ENCODE results near the gene RAB17. TPM values are rescaled to one million over a fixed set of nuclear protein-coding genes. Genes with fewer than 3 reads are reported as not detected.

RAB17 gene
- total RNA-seq, 4 donors from 2014 or later = 37.6 to 88.1 (median 70.1) TPM

GRCh38 chr2:237637429-237638135 is 47.0 kb upstream of the RAB17 start:
- Histone ChIP-seq H3K27me3 (no peaks in the 10 kb centered on the region), H3K9me3 (no peaks in the 10 kb centered on the region), H3K27ac (no peak overlapping the region), H3K36me3 (no peaks in the 10 kb centered on the region), H3K4me3 (replicated peaks in 1 of 3) (no peak overlapping the region), H3K4me1 (peaks cover 0 to 17% of the 10 kb centered on the region in 2 donors)
- DNase-seq = no peak
- TF ChIP-seq POLR2A (IDR thresholded peaks at IDR 0.05) (no peak), CTCF (IDR thresholded peaks at IDR 0.05) (no peak)
- intact Hi-C loops (cut with DNase I) = no loop called here
- WGBS, 2 donors = 80 to 93% methylated on average over 3 of the region's 3 CpGs

- H3K36me3 ChIP-seq = no peaks in the 10 kb centered on the region
- intact Hi-C loops (cut with DNase I) = no loop called here
- no peaks in the 10 kb centered on the region for H3K27me3 ChIP-seq
- H3K27ac ChIP-seq = no peak overlapping the region
- whole genome bisulfite sequencing, 2 donors = 88 to 95% methylated on average over 1 of the region's 1 CpG
- H3K4me1 ChIP-seq = peaks cover 0 to 18% of the 10 kb centered on the region in 2 donors
- H3K9me3 ChIP-seq = no peaks in the 10 kb centered on the region
- no peak for TF ChIP-seq CTCF (IDR thresholded peaks at IDR 0.05)
- no peak for TF ChIP-seq POLR2A (IDR thresholded peaks at IDR 0.05)
- H3K4me3 ChIP-seq (replicated peaks in 1 of 3) = no peak overlapping the region
- DNase-seq = no peak
Measured at GRCh38 chr2:237636578-237636977, 46.0 kb upstream of the RAB17 start.

DNA sequence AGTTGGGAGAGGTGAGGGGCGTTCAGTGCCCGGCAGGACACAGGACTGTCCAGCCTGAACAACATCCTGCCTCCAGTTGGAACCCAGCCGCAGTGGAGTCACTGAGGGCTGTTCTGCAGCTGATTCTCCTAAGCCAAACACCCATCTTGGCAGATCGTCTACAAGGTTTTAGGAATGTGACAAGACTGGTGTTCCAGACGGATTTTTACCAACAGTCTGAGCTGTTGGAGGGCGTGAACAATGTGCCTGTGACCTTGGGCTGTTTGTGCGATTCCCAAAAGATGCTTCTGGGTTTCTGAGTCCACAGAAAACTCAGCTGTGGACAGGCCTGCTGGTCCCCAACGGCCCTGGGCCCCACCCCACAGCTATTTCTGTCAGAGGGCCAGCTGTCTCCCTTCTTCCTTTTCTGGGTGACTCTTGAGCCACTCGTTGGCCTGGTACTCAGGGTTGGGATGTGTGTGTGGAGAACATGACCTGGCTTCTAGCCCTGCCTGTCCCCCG is 42.6 kb upstream of the RAB17 start:
- peak; percentile 48 to 54 for DNase-seq
- H3K4me1 ChIP-seq = peaks cover 22 to 49% of the 10 kb centered on the region in 2 donors
- WGBS, 2 donors = 53 to 56% methylated on average over 6 of the region's 10 CpGs
- peak overlapping the region in 2 of 3 donors; percentile 8 to 64 for H3K27ac ChIP-seq
- H3K9me3 ChIP-seq = no peaks in the 10 kb centered on the region
- no peaks in the 10 kb centered on the region for H3K27me3 ChIP-seq
- H3K4me3 ChIP-seq (replicated peaks in 1 of 3) = no peak overlapping the region
- no peaks in the 10 kb centered on the region for H3K36me3 ChIP-seq
- intact Hi-C loops (cut with DNase I) = no loop called here
- TF ChIP-seq CTCF (IDR thresholded peaks at IDR 0.05) = no peak
- no peak for TF ChIP-seq POLR2A (IDR thresholded peaks at IDR 0.05)

GRCh38 chr2:237631801-237632585 is 41.5 kb upstream of the RAB17 start:
- H3K4me1 ChIP-seq = peaks cover 23 to 53% of the 10 kb centered on the region in 2 donors
- no peak overlapping the region for H3K4me3 ChIP-seq (replicated peaks in 1 of 3)
- no peaks in the 10 kb centered on the region for H3K27me3 ChIP-seq
- H3K9me3 ChIP-seq = no peaks in the 10 kb centered on the region
- TF ChIP-seq CTCF (IDR thresholded peaks at IDR 0.05) (no peak), POLR2A (IDR thresholded peaks at IDR 0.05) (no peak)
- intact Hi-C loops (cut with DNase I) = no loop called here
- no peaks in the 10 kb centered on the region for H3K36me3 ChIP-seq
- peak overlapping the region in 1 of 3 donors; percentile 64 for H3K27ac ChIP-seq
- 91 to 96% methylated on average over 10 to 13 of the region's 19 CpGs for WGBS, 2 donors
- DNase-seq = no peak

Measured in thyroid gland (tissue), 4 donors.